ENCODE data around the gene CAMTA1.

CAMTA1 gene

DNA sequence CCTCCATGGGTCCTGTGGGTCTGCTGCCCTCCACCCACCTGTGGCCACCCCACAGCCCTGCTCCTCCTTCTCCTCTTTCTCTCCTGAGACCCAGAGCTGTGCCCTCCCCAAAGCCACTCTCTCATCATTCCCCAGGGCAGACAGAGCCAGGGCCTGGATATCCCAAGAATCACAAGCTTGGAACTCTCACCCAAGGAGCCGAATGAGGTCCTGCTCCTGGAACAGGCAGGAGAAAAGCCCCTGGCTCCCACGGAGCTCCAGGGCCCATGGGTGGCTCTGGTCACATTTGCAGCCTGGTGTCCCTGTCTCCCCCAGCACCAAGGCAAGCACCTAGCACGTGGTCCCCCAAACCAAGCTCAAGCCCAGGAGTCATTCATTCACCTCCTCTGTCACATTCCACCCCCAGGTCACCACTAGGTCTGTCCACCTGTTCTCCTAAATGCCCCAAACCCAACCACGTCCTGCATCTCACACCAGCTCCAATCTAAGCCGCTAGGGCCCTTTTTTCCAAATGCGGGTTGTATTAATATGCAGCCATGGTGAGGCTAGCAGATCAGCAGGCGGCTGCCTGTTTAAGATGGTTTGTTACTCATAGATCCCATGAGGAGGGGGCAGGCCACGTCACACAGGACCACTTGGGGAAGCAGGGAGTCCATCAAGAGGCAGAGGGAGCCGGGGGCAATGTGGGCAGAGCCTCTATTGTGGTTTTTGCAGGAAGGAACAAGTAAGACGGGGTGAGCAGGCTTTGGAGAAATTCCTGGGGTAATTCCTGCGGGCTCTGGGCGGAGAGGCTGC, 770.3 kb downstream of the CAMTA1 start:
- no peak for DNase-seq

GRCh38 chr1:7557301-7557891, 772.1 kb downstream of the CAMTA1 start:
- DNase-seq: no peak

DNA sequence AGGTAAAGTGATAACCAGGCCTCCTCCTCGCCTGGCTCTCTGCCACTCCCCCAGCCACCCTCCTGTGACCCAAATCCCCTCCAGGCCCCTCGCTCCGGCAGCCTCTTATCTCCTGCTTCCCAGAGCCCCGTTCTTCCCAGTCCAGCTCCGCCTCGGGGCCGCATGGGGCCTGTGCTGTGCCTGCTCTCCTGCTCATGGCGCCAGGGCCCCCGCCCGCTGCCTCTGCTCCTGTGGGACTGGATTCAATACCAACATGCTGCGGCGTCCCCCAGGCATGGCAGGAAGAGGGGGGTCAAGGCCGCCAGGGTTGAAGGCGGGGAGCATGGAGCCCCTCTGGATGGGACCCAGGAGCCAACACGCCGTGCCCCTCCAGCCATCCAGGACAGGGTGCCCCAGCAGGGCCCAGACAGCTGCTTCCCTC, 772.8 kb downstream of the CAMTA1 start:
- DNase-seq: no peak

DNA sequence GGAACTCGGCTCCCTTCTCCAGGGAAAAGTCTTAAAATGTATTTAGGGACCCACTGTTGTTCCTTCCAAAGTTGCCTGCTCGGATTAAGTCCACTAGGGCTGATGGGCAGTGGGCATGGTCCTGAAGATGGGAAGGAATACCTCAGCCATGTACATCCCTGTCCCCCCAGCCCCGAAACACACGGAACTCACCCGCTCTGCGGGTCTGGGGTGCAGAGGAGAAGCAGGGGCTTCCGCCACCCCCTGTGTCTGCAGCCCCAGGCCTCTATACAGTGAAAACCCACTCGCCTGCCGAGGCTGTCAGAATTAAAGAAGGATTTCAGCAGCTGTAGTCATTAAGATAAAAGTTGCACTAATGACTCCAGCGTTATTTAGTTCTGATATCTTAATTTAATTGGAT, 773.2 kb downstream of the CAMTA1 start:
- DNase-seq: no peak

- no peak for DNase-seq
Measured at GRCh38 chr1:7558921-7559869, 773.9 kb downstream of the CAMTA1 start.

DNA sequence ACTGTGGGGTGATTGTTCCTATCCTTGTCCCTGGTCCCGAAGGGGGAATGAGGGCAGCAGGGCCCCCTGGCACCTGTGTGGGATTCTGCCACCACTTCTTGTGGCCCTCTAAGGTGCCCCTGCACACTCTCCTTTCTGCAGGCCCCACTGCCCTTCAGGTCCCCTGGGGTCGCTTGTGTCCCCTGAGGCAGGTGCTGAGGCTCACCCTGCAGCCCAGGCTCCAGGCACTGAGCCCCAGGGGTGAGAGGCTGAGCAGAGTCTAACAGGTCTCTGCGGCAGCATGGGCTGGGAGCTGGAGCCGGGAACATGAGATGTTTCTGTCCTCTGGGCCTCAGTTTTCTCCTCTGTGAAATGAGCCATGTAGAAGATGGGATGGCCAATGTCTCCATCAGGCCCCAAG, 774.9 kb downstream of the CAMTA1 start:
- no peak for DNase-seq

- DNase-seq: no peak
Measured at GRCh38 chr1:7560601-7561181, 775.4 kb downstream of the CAMTA1 start.

- peak; percentile 19 for DNase-seq
Measured at GRCh38 chr1:7561331-7561921, 776.2 kb downstream of the CAMTA1 start.

GRCh38 chr1:7561936-7562728, 776.9 kb downstream of the CAMTA1 start:
- no peak for DNase-seq

DNA sequence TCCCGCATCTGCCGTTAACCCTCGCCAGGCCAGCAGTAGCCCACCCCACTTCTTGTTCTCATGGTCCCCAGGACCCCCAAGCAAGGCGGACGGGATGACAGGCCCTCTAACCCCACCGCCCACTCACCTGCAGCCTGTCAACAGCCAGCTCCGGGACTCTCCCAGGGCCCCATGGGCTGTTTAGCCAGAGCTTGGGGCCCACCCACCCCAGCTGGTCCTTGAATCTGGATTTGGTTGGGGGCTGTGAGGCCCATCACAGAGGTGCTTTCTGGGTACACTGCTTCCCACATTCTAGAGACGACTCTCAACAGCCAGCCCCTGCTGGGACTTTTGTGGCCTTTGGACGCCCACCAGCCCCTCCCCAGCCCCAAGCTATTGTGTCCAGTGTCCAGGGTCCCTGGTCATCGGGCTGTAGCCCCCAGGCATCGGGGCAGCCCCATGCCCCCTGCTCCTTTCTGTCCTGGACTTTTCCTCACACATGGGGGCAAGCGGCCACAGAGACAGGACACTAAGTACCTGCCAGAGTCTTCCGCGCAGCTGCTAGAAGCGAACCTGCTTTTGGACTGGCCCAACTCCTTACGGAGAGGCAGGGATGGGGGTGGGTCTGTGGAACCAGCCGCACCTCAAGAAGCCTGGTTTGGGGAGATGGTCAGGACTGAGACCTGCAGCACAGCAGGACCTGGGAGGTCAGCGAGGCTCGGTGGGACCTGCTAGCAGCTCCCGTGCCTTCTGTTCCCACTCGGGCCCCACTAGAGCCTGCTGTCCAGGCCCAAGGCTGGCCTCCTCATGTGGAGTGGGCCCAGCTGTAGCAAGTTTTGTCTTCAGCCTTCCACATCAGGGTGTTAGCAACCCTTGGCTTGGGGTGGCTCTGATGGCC, 777.7 kb downstream of the CAMTA1 start:
- no peak for DNase-seq

- DNase-seq: no peak
Measured at GRCh38 chr1:7564137-7564536, 778.9 kb downstream of the CAMTA1 start.

DNA sequence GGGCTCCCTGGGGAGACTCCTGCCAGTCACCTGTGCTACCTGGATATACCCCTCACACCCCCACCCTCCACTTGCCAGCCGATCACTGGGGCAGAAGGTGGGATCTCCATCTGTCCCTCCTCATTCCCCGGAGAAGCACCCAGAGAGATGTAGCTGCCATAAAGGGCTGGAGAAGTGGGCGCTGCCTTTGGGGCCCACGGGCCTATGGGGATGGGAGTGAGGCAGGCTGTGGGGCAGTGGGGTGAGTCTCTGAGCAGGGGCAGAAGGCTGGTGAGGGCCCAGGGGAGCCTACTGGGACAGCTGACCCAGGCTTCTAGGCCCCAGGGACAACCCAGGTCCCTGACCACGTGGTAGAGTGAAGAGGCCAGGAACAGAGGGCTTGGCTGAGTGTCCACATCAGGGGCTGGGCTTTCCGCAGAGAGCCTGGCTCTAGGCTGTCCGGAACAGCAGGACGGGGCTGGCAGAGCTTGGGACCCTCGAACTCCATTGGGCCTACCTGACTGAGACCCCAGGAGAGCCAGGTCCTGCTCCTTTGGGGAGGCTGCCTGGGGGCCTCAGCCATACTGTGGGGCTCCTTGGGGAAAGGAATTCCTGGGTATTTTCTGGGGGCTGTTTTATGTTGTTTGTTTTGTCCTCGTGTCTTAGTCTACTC, 780.0 kb downstream of the CAMTA1 start:
- no peak for DNase-seq

GRCh38 chr1:7566417-7567375, 781.4 kb downstream of the CAMTA1 start:
- no peak for DNase-seq

DNA sequence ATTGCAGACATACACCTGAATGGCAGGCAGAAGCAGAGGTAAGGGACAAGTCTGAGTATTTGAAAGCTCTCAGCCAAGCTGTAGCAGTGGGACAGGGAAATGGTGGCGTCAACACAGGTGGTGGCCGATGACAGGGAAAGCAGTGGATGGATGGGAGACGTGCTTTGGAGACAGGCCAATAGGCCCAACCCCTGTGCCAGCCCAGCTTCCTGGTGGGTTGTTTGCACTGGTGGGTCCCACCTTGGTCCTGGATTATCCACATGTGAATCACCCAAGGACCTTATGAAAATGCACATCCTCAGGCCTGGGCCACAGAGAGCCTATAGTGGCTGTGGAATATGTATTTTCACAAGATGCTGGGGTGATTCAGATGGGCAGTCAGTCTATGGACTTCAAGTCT, 782.1 kb downstream of the CAMTA1 start:
- DNase-seq: no peak

DNA sequence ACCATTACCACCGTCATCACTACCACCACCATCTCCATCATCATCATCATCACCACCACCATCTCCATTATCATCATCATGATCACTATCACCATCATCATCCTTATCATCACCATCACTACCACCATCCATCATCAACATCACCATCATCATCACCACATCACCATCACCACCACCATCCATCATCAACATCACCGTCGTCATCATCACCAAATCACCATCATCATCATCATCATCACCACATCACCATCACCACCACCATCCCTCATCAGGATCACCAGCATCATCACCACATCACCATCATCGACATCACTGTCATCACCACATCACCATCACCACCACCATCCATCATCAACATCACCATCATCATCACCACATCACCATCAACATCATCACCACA, 782.8 kb downstream of the CAMTA1 start:
- no peak for DNase-seq

GRCh38 chr1:7568901-7569524, 783.8 kb downstream of the CAMTA1 start:
- DNase-seq: no peak

DNA sequence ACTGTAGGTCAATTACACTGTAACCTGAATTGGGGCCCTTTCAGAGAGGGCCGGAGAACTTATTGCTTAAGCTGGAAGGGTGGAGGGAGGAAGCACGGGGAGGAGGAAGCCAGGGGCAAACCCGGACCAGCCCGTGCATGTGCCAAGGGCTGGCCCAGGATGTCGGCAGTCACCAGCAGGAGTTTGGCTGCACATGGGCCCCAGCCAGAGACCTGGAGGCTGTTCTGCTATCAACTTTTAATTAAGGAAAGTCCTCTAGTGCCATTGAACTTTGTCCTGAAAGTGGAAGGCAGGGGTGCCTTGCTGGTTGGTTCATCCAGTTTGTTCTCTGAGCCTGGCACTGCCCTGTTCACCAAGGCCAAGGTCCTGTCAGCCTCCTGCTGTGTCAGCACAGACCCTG, 785.1 kb downstream of the CAMTA1 start:
- DNase-seq: no peak

DNA sequence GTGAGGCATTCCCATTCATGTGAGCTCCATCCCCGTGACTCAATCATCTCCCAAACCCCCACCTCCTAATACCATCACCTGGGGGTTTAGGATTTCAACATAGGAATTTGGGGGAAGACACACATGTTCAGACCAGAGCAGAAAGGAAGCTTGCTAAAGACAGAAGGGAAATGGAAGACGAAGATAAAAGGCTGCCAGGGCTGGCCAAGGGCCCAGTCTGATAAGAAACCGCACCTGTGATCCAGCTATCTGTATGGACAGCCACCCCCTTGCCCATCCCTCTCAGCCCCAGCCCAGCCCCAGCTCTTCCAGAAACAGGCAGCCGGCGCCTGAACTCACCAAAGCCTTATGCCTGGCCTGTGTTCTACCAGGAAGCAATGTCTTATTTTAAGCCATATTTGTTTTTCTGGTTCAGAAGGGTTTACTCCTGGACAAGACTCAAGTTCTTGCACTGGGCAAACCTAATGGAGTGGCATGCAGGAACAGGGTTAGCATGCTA, 787.4 kb downstream of the CAMTA1 start:
- DNase-seq: no peak
